ENCODE results near the gene SLC9A9. TPM values are rescaled to one million over a fixed set of nuclear protein-coding genes. Genes with fewer than 3 reads are reported as not detected.

The SLC9A9 gene
- total RNA-seq, 1 donor from 2014 or later: 20.4 TPM

- Histone ChIP-seq H3K36me3 (ENCODE audit: control insufficient read depth in 3 of 3, insufficient read depth in 3 of 3, low read length in 3 of 3) (no peaks in the 10 kb centered on the region), H3K9ac (ENCODE audit: low read depth in 1 of 3, low read length in 3 of 3) (no peak overlapping the region), H3K4me1 (ENCODE audit: control insufficient read depth in 3 of 3, insufficient read depth in 3 of 3, low read length in 3 of 3) (no peaks in the 10 kb centered on the region), H3K9me3 (ENCODE audit: control insufficient read depth in 3 of 3, low read length in 3 of 3) (no peaks in the 10 kb centered on the region), H3K27me3 (ENCODE audit: control insufficient read depth in 3 of 3, insufficient read depth in 3 of 3, low read length in 3 of 3) (no peaks in the 10 kb centered on the region), H3K4me3 (ENCODE audit: low read length in 3 of 3) (no peak overlapping the region), H3K27ac (ENCODE audit: low read depth, low read length) (no peak overlapping the region)
Measured at GRCh38 chr3:143269741-143270140, 578.5 kb downstream of the SLC9A9 start.

DNA sequence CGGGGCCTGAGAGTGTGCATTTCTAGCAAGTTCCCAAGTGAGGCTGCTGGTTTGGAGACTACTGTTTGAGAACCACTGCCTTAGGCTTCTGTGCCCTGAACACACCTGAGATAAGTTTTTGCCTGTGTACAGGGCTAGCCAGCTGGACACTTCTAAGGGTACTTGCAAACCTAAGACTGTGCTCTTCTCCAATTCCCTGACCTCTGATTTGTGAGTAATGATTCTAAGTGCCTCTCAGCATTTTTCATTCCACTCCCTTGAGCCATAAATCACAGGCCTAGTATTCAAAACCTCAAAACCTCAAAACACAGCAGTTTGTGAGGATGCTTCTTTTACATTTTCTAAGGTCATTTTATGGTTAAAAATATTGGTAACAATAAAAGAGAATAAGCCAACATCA, 580.3 kb downstream of the SLC9A9 start:
- H3K9me3 ChIP-seq (ENCODE audit: control insufficient read depth in 3 of 3, low read length in 3 of 3): no peaks in the 10 kb centered on the region
- H3K9ac ChIP-seq (ENCODE audit: low read depth in 1 of 3, low read length in 3 of 3): no peak overlapping the region
- H3K27ac ChIP-seq (ENCODE audit: low read depth, low read length): no peak overlapping the region
- H3K4me3 ChIP-seq (ENCODE audit: low read length in 3 of 3): no peak overlapping the region
- H3K36me3 ChIP-seq (ENCODE audit: control insufficient read depth in 3 of 3, insufficient read depth in 3 of 3, low read length in 3 of 3): no peaks in the 10 kb centered on the region
- no peaks in the 10 kb centered on the region for H3K4me1 ChIP-seq (ENCODE audit: control insufficient read depth in 3 of 3, insufficient read depth in 3 of 3, low read length in 3 of 3)
- no peaks in the 10 kb centered on the region for H3K27me3 ChIP-seq (ENCODE audit: control insufficient read depth in 3 of 3, insufficient read depth in 3 of 3, low read length in 3 of 3)

DNA sequence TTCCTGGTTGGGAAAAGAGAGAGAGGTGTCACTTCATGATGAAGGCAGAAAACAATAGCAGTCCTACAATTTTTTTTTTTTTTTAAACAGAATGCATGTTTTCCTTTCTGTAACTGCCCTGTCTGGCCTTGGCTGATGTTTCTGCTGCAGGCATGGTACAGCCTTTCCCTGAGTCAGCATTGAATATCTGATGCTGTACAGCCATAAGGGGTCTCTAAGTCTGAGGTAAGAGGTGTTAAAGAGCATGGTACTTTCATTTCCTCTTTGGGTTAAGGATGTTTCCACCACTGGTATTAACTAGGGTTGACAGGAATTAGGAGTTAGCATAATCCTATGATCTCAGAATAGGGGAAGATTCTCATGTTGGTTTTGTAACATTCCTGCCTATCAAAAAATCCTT, 581.3 kb downstream of the SLC9A9 start:
- Histone ChIP-seq H3K4me1 (ENCODE audit: control insufficient read depth in 3 of 3, insufficient read depth in 3 of 3, low read length in 3 of 3) (no peaks in the 10 kb centered on the region), H3K9ac (ENCODE audit: low read depth in 1 of 3, low read length in 3 of 3) (no peak overlapping the region), H3K4me3 (ENCODE audit: low read length in 3 of 3) (no peak overlapping the region), H3K27ac (ENCODE audit: low read depth, low read length) (no peak overlapping the region), H3K27me3 (ENCODE audit: control insufficient read depth in 3 of 3, insufficient read depth in 3 of 3, low read length in 3 of 3) (no peaks in the 10 kb centered on the region), H3K36me3 (ENCODE audit: control insufficient read depth in 3 of 3, insufficient read depth in 3 of 3, low read length in 3 of 3) (no peaks in the 10 kb centered on the region), H3K9me3 (ENCODE audit: control insufficient read depth in 3 of 3, low read length in 3 of 3) (no peaks in the 10 kb centered on the region)

DNA sequence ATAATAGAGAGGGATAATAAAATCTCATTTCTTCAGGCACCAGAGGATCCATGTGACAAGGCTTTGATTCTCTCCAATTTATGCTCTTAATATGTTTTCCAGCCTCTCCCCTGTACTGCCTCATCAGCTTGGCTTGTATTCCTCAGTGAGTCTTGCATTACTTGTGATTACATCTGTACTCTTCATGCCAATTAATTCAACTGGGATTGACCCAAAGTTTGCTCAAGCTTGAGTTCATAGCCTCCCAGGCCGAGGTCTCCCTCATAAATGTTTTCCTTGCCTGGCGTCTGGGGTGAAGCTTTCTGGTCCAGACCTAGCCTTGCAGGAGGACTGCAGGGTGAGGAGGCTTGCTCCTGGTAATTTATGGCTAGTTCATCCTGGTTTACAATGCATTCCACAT, 581.8 kb downstream of the SLC9A9 start:
- Histone ChIP-seq H3K27ac (ENCODE audit: low read depth, low read length) (no peak overlapping the region), H3K9me3 (ENCODE audit: control insufficient read depth in 3 of 3, low read length in 3 of 3) (no peaks in the 10 kb centered on the region), H3K36me3 (ENCODE audit: control insufficient read depth in 3 of 3, insufficient read depth in 3 of 3, low read length in 3 of 3) (no peaks in the 10 kb centered on the region), H3K4me1 (ENCODE audit: control insufficient read depth in 3 of 3, insufficient read depth in 3 of 3, low read length in 3 of 3) (no peaks in the 10 kb centered on the region), H3K9ac (ENCODE audit: low read depth in 1 of 3, low read length in 3 of 3) (no peak overlapping the region), H3K4me3 (ENCODE audit: low read length in 3 of 3) (no peak overlapping the region), H3K27me3 (ENCODE audit: control insufficient read depth in 3 of 3, insufficient read depth in 3 of 3, low read length in 3 of 3) (no peaks in the 10 kb centered on the region)

GRCh38 chr3:143265501-143266070, 582.7 kb downstream of the SLC9A9 start:
- Histone ChIP-seq H3K4me1 (ENCODE audit: control insufficient read depth in 3 of 3, insufficient read depth in 3 of 3, low read length in 3 of 3) (no peaks in the 10 kb centered on the region), H3K36me3 (ENCODE audit: control insufficient read depth in 3 of 3, insufficient read depth in 3 of 3, low read length in 3 of 3) (no peaks in the 10 kb centered on the region), H3K4me3 (ENCODE audit: low read length in 3 of 3) (no peak overlapping the region), H3K27me3 (ENCODE audit: control insufficient read depth in 3 of 3, insufficient read depth in 3 of 3, low read length in 3 of 3) (no peaks in the 10 kb centered on the region), H3K27ac (ENCODE audit: low read depth, low read length) (no peak overlapping the region), H3K9ac (ENCODE audit: low read depth in 1 of 3, low read length in 3 of 3) (no peak overlapping the region), H3K9me3 (ENCODE audit: control insufficient read depth in 3 of 3, low read length in 3 of 3) (no peaks in the 10 kb centered on the region)

GRCh38 chr3:143263852-143264513, 584.3 kb downstream of the SLC9A9 start:
- H3K9ac ChIP-seq (ENCODE audit: low read depth in 1 of 3, low read length in 3 of 3): no peak overlapping the region
- no peaks in the 10 kb centered on the region for H3K27me3 ChIP-seq (ENCODE audit: control insufficient read depth in 3 of 3, insufficient read depth in 3 of 3, low read length in 3 of 3)
- H3K27ac ChIP-seq (ENCODE audit: low read depth, low read length): no peak overlapping the region
- no peak overlapping the region for H3K4me3 ChIP-seq (ENCODE audit: low read length in 3 of 3)
- no peaks in the 10 kb centered on the region for H3K36me3 ChIP-seq (ENCODE audit: control insufficient read depth in 3 of 3, insufficient read depth in 3 of 3, low read length in 3 of 3)
- H3K4me1 ChIP-seq (ENCODE audit: control insufficient read depth in 3 of 3, insufficient read depth in 3 of 3, low read length in 3 of 3): no peaks in the 10 kb centered on the region
- H3K9me3 ChIP-seq (ENCODE audit: control insufficient read depth in 3 of 3, low read length in 3 of 3): no peaks in the 10 kb centered on the region

DNA sequence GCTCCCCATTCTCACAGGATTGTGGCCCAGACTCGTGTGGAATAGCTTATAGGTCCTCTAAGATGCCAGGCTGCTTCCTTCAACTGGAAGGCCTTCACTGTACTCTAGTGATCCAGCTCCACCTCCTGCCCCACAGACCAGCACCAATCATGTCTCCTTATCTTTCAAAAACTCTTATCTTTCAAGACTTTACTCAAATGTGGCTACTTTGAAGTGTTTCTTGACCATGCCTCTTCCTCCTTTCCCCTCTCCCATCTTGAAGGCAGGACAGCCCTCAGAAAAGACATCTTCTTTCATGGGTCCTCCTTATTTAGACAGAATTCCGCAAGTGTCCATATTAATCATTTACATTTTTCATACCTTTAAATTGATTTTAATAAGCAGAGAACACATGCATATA, 586.4 kb downstream of the SLC9A9 start:
- Histone ChIP-seq H3K27me3 (ENCODE audit: control insufficient read depth in 3 of 3, insufficient read depth in 3 of 3, low read length in 3 of 3) (no peaks in the 10 kb centered on the region), H3K4me3 (ENCODE audit: low read length in 3 of 3) (no peak overlapping the region), H3K4me1 (ENCODE audit: control insufficient read depth in 3 of 3, insufficient read depth in 3 of 3, low read length in 3 of 3) (no peaks in the 10 kb centered on the region), H3K9ac (ENCODE audit: low read depth in 1 of 3, low read length in 3 of 3) (no peak overlapping the region), H3K27ac (ENCODE audit: low read depth, low read length) (no peak overlapping the region), H3K9me3 (ENCODE audit: control insufficient read depth in 3 of 3, low read length in 3 of 3) (no peaks in the 10 kb centered on the region), H3K36me3 (ENCODE audit: control insufficient read depth in 3 of 3, insufficient read depth in 3 of 3, low read length in 3 of 3) (no peaks in the 10 kb centered on the region)

DNA sequence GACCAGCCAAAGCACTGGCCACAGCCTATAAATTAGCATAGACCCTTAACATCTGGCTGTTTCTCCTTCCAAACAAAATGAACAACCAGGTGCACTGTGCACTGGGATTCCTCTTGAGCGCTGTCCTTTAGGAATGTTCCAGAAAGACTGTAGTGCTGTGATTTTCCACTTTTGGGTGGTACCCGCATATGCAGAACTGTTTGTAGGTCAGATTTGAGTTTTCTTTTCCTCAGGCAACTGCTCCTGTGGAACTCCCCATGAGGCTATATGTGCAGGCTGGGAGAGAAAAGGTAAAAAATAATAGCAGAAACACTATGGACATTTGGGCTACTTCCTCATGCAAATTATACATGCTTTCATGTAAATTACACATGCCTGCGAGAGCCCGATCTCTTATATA, 589.6 kb downstream of the SLC9A9 start:
- H3K4me1 ChIP-seq (ENCODE audit: control insufficient read depth in 3 of 3, insufficient read depth in 3 of 3, low read length in 3 of 3): no peaks in the 10 kb centered on the region
- no peak overlapping the region for H3K4me3 ChIP-seq (ENCODE audit: low read length in 3 of 3)
- no peaks in the 10 kb centered on the region for H3K27me3 ChIP-seq (ENCODE audit: control insufficient read depth in 3 of 3, insufficient read depth in 3 of 3, low read length in 3 of 3)
- H3K27ac ChIP-seq (ENCODE audit: low read depth, low read length): no peak overlapping the region
- no peaks in the 10 kb centered on the region for H3K36me3 ChIP-seq (ENCODE audit: control insufficient read depth in 3 of 3, insufficient read depth in 3 of 3, low read length in 3 of 3)
- H3K9ac ChIP-seq (ENCODE audit: low read depth in 1 of 3, low read length in 3 of 3): no peak overlapping the region
- no peaks in the 10 kb centered on the region for H3K9me3 ChIP-seq (ENCODE audit: control insufficient read depth in 3 of 3, low read length in 3 of 3)

- Histone ChIP-seq H3K27me3 (ENCODE audit: control insufficient read depth in 3 of 3, insufficient read depth in 3 of 3, low read length in 3 of 3) (no peaks in the 10 kb centered on the region), H3K9ac (ENCODE audit: low read depth in 1 of 3, low read length in 3 of 3) (no peak overlapping the region), H3K9me3 (ENCODE audit: control insufficient read depth in 3 of 3, low read length in 3 of 3) (no peaks in the 10 kb centered on the region), H3K4me3 (ENCODE audit: low read length in 3 of 3) (no peak overlapping the region), H3K36me3 (ENCODE audit: control insufficient read depth in 3 of 3, insufficient read depth in 3 of 3, low read length in 3 of 3) (no peaks in the 10 kb centered on the region), H3K4me1 (ENCODE audit: control insufficient read depth in 3 of 3, insufficient read depth in 3 of 3, low read length in 3 of 3) (no peaks in the 10 kb centered on the region), H3K27ac (ENCODE audit: low read depth, low read length) (no peak overlapping the region)
Measured at GRCh38 chr3:143256416-143256815, 591.9 kb downstream of the SLC9A9 start.

- H3K4me1 ChIP-seq (ENCODE audit: control insufficient read depth in 3 of 3, insufficient read depth in 3 of 3, low read length in 3 of 3): no peaks in the 10 kb centered on the region
- no peaks in the 10 kb centered on the region for H3K36me3 ChIP-seq (ENCODE audit: control insufficient read depth in 3 of 3, insufficient read depth in 3 of 3, low read length in 3 of 3)
- no peaks in the 10 kb centered on the region for H3K27me3 ChIP-seq (ENCODE audit: control insufficient read depth in 3 of 3, insufficient read depth in 3 of 3, low read length in 3 of 3)
- H3K9me3 ChIP-seq (ENCODE audit: control insufficient read depth in 3 of 3, low read length in 3 of 3): no peaks in the 10 kb centered on the region
- H3K27ac ChIP-seq (ENCODE audit: low read depth, low read length): no peak overlapping the region
- no peak overlapping the region for H3K9ac ChIP-seq (ENCODE audit: low read depth in 1 of 3, low read length in 3 of 3)
- H3K4me3 ChIP-seq (ENCODE audit: low read length in 3 of 3): no peak overlapping the region
Measured at GRCh38 chr3:143255739-143256138, 592.5 kb downstream of the SLC9A9 start.
